Upper lobe of right lung (tissue), 1 donor: Measurements from ENCODE around the gene SPATA31C1. TPM values are rescaled to one million over a fixed set of nuclear protein-coding genes. Genes with fewer than 3 reads are reported as not detected.

Source experiments
- ATAC-seq: fragments of 200-7000 bp; cut with Tn5 transposase; one replicate; pipeline ENCODE4 v1.9.1; 2020; ENCODE audit warnings: mild to moderate bottlenecking, moderate library complexity
- DNase-seq: peaks from one replicate; pipeline ENCODE4 v3.0.0-alpha.2; 2020
- H3K27ac ChIP-seq: fragments of 200-600 bp; one replicate; pipeline ENCODE4 v1.8.0; 2022
- H3K27me3 ChIP-seq: fragments of 200-600 bp; one replicate; pipeline ENCODE4 v1.8.0; 2022; ENCODE audit warnings: mild to moderate bottlenecking
- H3K36me3 ChIP-seq: fragments of 200-600 bp; one replicate; pipeline ENCODE4 v1.8.0; 2022
- H3K4me1 ChIP-seq: fragments of 200-600 bp; one replicate; pipeline ENCODE4 v1.8.0; 2022
- H3K4me3 ChIP-seq: fragments of 200-600 bp; one replicate; pipeline ENCODE4 v1.8.0; 2022; ENCODE audit warnings: mild to moderate bottlenecking
- H3K9me3 ChIP-seq: fragments of 200-600 bp; one replicate; pipeline ENCODE4 v1.8.0; 2022
- CTCF ChIP-seq: fragments of 200-600 bp; IDR thresholded peaks from one replicate; pipeline ENCODE4 v1.8.0; 2022; ENCODE audit warnings: antibody characterized with exemption
- intact Hi-C: fragments of 100-400 bp; cut with DNase I; formaldehyde crosslinking; loops from one replicate; pipeline ENCODE4 v1.11.0; 2022
- total RNA-seq: library from RNA; stranded (reverse); fragmentation: NEBNext Ultra II Directional; extraction: Animal tissue kit (Norgen Biotek cat#: 25700); gene quantifications from one replicate; pipeline ENCODE4 v1.2.1, GENCODE V29; 2021
- donor health status: DM: no; HTN: yes; CAD: no; lungs with severe emphysema.

The SPATA31C1 gene
- total RNA-seq, 1 donor from 2014 or later: not detected

GRCh38 chr9:87944096-87944495 is 26.3 kb downstream of the SPATA31C1 start:
- ATAC-seq: peak; percentile 53
- intact Hi-C loops: no loop called here
- Histone ChIP-seq H3K4me1 (no peaks in the 10 kb centered on the region), H3K27me3 (no peaks in the 10 kb centered on the region), H3K36me3 (no peaks in the 10 kb centered on the region), H3K27ac (no peak overlapping the region), H3K9me3 (no peaks in the 10 kb centered on the region), H3K4me3 (no peak overlapping the region)
- DNase-seq: no peak
- TF ChIP-seq CTCF: no peak

- ATAC-seq: no peak
- no peak for DNase-seq
- Histone ChIP-seq H3K27me3 (no peaks in the 10 kb centered on the region), H3K4me3 (no peak overlapping the region), H3K4me1 (no peaks in the 10 kb centered on the region), H3K36me3 (no peaks in the 10 kb centered on the region), H3K9me3 (no peaks in the 10 kb centered on the region), H3K27ac (no peak overlapping the region)
- TF ChIP-seq CTCF: no peak
- intact Hi-C loops: no loop called here
Observed at GRCh38 chr9:87944682-87945081, 26.9 kb downstream of the SPATA31C1 start.

- Histone ChIP-seq H3K4me1 (no peaks in the 10 kb centered on the region), H3K27ac (no peak overlapping the region), H3K4me3 (no peak overlapping the region), H3K36me3 (no peaks in the 10 kb centered on the region), H3K27me3 (no peaks in the 10 kb centered on the region), H3K9me3 (no peaks in the 10 kb centered on the region)
- ATAC-seq (no peak), DNase-seq (no peak)
- intact Hi-C loops: no loop called here
- TF ChIP-seq CTCF: no peak
Observed at GRCh38 chr9:87950296-87950695, 32.5 kb downstream of the SPATA31C1 start.

- DNase-seq (no peak), ATAC-seq (peak; percentile 88)
Observed at GRCh38 chr9:87950765-87951488, 33.2 kb downstream of the SPATA31C1 start.

GRCh38 chr9:87954230-87954629 is 36.5 kb downstream of the SPATA31C1 start:
- no peak for TF ChIP-seq CTCF
- Histone ChIP-seq H3K4me1 (no peaks in the 10 kb centered on the region), H3K36me3 (no peaks in the 10 kb centered on the region), H3K27me3 (no peaks in the 10 kb centered on the region), H3K4me3 (no peak overlapping the region), H3K9me3 (no peaks in the 10 kb centered on the region), H3K27ac (no peak overlapping the region)
- no peak for ATAC-seq
- no peak for DNase-seq
- intact Hi-C loops: no loop called here

More at GRCh38 chr9:87950765-87951488, 33.2 kb downstream of the SPATA31C1 start:
- Histone ChIP-seq H3K27me3 (no peaks in the 10 kb centered on the region), H3K9me3 (no peaks in the 10 kb centered on the region), H3K27ac (no peak overlapping the region), H3K4me1 (no peaks in the 10 kb centered on the region), H3K4me3 (no peak overlapping the region), H3K36me3 (no peaks in the 10 kb centered on the region)
- intact Hi-C loops: no loop called here
- TF ChIP-seq CTCF: peak; percentile 54

GRCh38 chr9:87957839-87958238 is 40.1 kb downstream of the SPATA31C1 start:
- H3K4me3 ChIP-seq: no peak overlapping the region
- no peak overlapping the region for H3K27ac ChIP-seq
- intact Hi-C loops: no loop called here
- TF ChIP-seq CTCF: no peak
- H3K27me3 ChIP-seq: no peaks in the 10 kb centered on the region
- ATAC-seq (no peak), DNase-seq (no peak)
- H3K9me3 ChIP-seq: no peaks in the 10 kb centered on the region
- no peaks in the 10 kb centered on the region for H3K4me1 ChIP-seq
- no peaks in the 10 kb centered on the region for H3K36me3 ChIP-seq
